Suppressor macrophage treated with lipopolysaccharide for 1 hour (primary cell): Measurements from ENCODE around the gene SLC33A1.
A peak's percentile ranks its signal among the peaks of the same experiment; 100 is the strongest.
"Not testable (repeated sequence)": the region's sequence is repeated elsewhere in the genome, so short reads cannot be mapped to it uniquely, and the experiment has no call there.

Source experiments
- DNase-seq, 3 donors: peaks; one replicate each; pipeline ENCODE4 v3.0.0-alpha.2; 2020 to 2022

Gene SLC33A1

GRCh38 chr3:155854141-155854940 lies at the start of gene SLC33A1:
Gene SLC33A1 (minus strand): TSS chr3:155854427. CDS start chr3:155853997, 430 bp downstream.
- DNase-seq, result peak; percentile 99 to 100 (median 100)

- no peak for DNase-seq
These were observed 41.2 kb upstream of the SLC33A1 start for GRCh38 chr3:155895379-155895900.

- DNase-seq, result no peak
These were observed 37.1 kb upstream of the SLC33A1 start for GRCh38 chr3:155891321-155891720.

GRCh38 chr3:155890671-155891190 lies 36.5 kb upstream of the SLC33A1 start:
- no peak for DNase-seq

GRCh38 chr3:155889952-155890351 lies 35.7 kb upstream of the SLC33A1 start:
- DNase-seq, result no peak

GRCh38 chr3:155889212-155889611 lies 35.0 kb upstream of the SLC33A1 start:
- DNase-seq, result no peak

- DNase-seq, result no peak
These were observed 32.7 kb upstream of the SLC33A1 start for GRCh38 chr3:155886915-155887314.

- not testable (repeated sequence) for DNase-seq
These were observed 32.1 kb upstream of the SLC33A1 start for GRCh38 chr3:155886348-155886747.

GRCh38 chr3:155885292-155885691 lies 31.1 kb upstream of the SLC33A1 start:
- DNase-seq, result no peak

GRCh38 chr3:155884292-155884691 lies 30.1 kb upstream of the SLC33A1 start:
- DNase-seq, result no peak

GRCh38 chr3:155880286-155880685 lies 26.1 kb upstream of the SLC33A1 start:
- DNase-seq, result no peak

GRCh38 chr3:155876503-155876902 lies 22.3 kb upstream of the SLC33A1 start:
- no peak for DNase-seq

GRCh38 chr3:155876037-155876436 lies 21.8 kb upstream of the SLC33A1 start:
- DNase-seq, result no peak

- peak in 2 of 3 donors; percentile 48 to 53 for DNase-seq
These were observed 18.8 kb upstream of the SLC33A1 start for GRCh38 chr3:155872904-155873646.

- DNase-seq, result no peak
These were observed 17.5 kb upstream of the SLC33A1 start for GRCh38 chr3:155871746-155872158.

- peak; percentile 34 to 64 (median 52) for DNase-seq
These were observed 16.9 kb upstream of the SLC33A1 start for GRCh38 chr3:155870945-155871745.

GRCh38 chr3:155870133-155870944 lies 16.1 kb upstream of the SLC33A1 start, which contains the start of gene GMPS:
Gene GMPS (plus strand): TSS chr3:155870650. CDS start chr3:155870871, 221 bp downstream.
- peak; percentile 96 to 99 (median 98) for DNase-seq

GRCh38 chr3:155869691-155870090 lies 15.5 kb upstream of the SLC33A1 start:
- no peak for DNase-seq

- no peak for DNase-seq
These were observed 9.0 kb upstream of the SLC33A1 start for GRCh38 chr3:155863072-155863784.

GRCh38 chr3:155862290-155862982 lies 8.2 kb upstream of the SLC33A1 start:
- DNase-seq, result peak; percentile 44 to 54 (median 49)
